GM18873 (cell line): Measurements from ENCODE around the gene HERC2.

Experiments
- ATAC-seq: cut with Tn5 transposase; IDR thresholded peaks from one replicate; pipeline ENCODE4 v1.9.1; 2021; ENCODE audit warnings: mild to moderate bottlenecking, moderate library complexity, moderate number of reproducible peaks; ENCODE audit not compliant: unreplicated experiment, low FRiP score

Gene HERC2

GRCh38 chr15:28075573-28075972 is 246.4 kb downstream of the HERC2 start:
- no peak for ATAC-seq

- ATAC-seq = no peak
Observed at GRCh38 chr15:28068930-28069329, 253.0 kb downstream of the HERC2 start.

GRCh38 chr15:28066231-28066630 is 255.7 kb downstream of the HERC2 start:
- no peak for ATAC-seq
